ENCODE results near the gene MGLL. TPM values are rescaled to one million over a fixed set of nuclear protein-coding genes. Genes with fewer than 3 reads are reported as not detected.

MGLL gene
- total and polyA plus RNA-seq, 9 of the 15 experiments (the other 6 are each of a cell fraction or from before 2014, with no cell fraction given), result 0.12 to 0.32 (median 0.18) TPM; not detected in 6

DNA sequence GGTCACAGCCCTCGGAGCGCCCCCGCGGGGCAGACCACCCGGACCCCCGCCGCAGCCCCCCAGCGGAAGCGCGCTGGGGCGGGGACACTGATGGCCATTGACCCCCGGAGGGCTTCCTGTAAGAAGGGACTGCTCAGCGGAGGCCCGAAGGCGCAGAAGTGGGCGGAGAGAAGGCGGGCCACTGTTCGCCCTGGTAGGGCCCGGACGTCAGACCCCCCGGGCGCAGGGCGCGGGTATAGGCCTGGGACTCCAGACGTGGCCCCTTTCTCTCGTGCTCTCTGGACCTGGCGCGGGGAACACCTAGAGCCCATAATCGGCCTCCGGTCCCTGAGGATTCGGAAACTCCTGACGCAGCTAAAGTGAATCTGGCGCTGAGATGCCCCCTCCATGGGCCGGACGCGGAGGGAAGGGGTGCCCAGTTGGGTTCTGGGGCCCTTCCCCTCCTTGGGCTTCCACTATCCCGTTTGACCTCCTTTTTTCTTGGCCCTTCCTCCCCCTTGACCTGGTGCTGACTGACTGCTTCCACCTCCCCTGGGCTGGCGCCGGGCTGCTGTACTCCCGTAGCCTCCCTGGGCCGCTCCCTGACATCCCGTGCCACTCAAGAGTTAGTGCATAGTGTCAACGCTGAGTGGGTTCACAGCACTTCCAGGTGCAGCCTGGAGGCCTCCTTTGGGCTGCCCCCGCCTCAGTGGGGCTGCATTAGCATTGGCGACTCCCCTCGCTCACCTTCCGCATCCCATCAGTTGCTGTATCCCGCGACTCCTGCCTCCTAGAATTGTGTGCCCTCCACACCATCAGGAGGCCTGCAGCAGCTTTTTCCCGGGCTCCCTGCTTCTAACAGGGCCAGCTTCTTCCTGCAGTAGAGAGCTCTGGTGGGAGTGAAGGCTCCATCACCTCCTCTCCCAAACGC, 148.9 kb downstream of the MGLL start:
- in situ Hi-C loops (cut with MboI), result no loop called here
- no peaks in the 10 kb centered on the region for H3K27me3 ChIP-seq (ENCODE audit: control insufficient read depth in 2 of 2, insufficient read depth in 2 of 2, low read length in 2 of 2)
- H4K20me1 ChIP-seq (replicated peaks; ENCODE audit: control insufficient read depth, insufficient read depth, low read length), result 0 out of 2 replicates have a peak, but pooled peaks cover 4% of the 10 kb centered on the region
- H3K9me3 ChIP-seq (replicated peaks; ENCODE audit: control insufficient read depth, insufficient read depth, low read depth, low read length), result no peaks in the 10 kb centered on the region
- H3K4me3 ChIP-seq, result peak overlapping the region; percentile 69
- H3K9me1 ChIP-seq (ENCODE audit: control insufficient read depth, insufficient read depth, low read length), result no peaks in the 10 kb centered on the region
- H3K36me3 ChIP-seq (ENCODE audit: control insufficient read depth, insufficient read depth, low read length), result no peaks in the 10 kb centered on the region
- intact Hi-C loops (cut with micrococcal nuclease), result no loop called here
- ChIA-PET CTCF (ENCODE audit: low intra/inter-chr PET ratio) (no interaction called here), POLR2A (interaction anchor here (0.6 kb wide), 1 partner anchor 144 kb away, joined by 3 read pairs; no protein-coding TSS in a partner anchor)
- ATAC-seq, result peak; percentile 67
- H3K79me2 ChIP-seq (ENCODE audit: control insufficient read depth, insufficient read depth, low read length), result no peaks in the 10 kb centered on the region
- H3K9ac ChIP-seq (ENCODE audit: insufficient read depth in 1 of 2, low read depth in 2 of 2, low read length in 2 of 2), result peak overlapping the region; percentile 44 to 87; a peak in 3 of 4 replicates
- FAIRE-seq, result no peak
- H3K4me2 ChIP-seq (ENCODE audit: insufficient read depth, low read length), result peak overlapping the region; percentile 70
- peak; percentile 29 to 54 (median 45) for DNase-seq (ENCODE audit: extremely low read depth in 1 of 4, low spot score in 3 of 4)
- 35% methylated on average over 11 of the region's 51 CpGs for WGBS (ENCODE audit: insufficient coverage, low coverage, missing lambda C conversion rate)
- H3K4me1 ChIP-seq (replicated peaks in 1 of 2; ENCODE audit: control insufficient read depth in 2 of 2, insufficient read depth in 2 of 2, low read length in 2 of 2), result peaks cover 0 to 41% of the 10 kb centered on the region in 2 experiments; a peak in 2 of 5 replicates
- no TSS peak for BruUV-seq (replicated peaks)
- H3K27ac ChIP-seq (ENCODE audit: extremely low read depth, low read depth, low read length), result no peak overlapping the region
- H2AFZ ChIP-seq (ENCODE audit: low read depth, low read length), result peak overlapping the region; percentile 66; the same call in 1 of the 2 replicates
- TF ChIP-seq RBM39 (optimal IDR thresholded peaks at IDR 0.05; ENCODE audit: low read depth, low read length), result no peak
- TF ChIP-seq, protein P1, sequence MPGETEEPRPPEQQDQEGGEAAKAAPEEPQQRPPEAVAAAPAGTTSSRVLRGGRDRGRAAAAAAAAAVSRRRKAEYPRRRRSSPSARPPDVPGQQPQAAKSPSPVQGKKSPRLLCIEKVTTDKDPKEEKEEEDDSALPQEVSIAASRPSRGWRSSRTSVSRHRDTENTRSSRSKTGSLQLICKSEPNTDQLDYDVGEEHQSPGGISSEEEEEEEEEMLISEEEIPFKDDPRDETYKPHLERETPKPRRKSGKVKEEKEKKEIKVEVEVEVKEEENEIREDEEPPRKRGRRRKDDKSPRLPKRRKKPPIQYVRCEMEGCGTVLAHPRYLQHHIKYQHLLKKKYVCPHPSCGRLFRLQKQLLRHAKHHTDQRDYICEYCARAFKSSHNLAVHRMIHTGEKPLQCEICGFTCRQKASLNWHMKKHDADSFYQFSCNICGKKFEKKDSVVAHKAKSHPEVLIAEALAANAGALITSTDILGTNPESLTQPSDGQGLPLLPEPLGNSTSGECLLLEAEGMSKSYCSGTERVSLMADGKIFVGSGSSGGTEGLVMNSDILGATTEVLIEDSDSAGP (CRISPR knock-in tag; IDR thresholded peaks at IDR 0.05), result no peak
- TF ChIP-seq ZC3H4 (CRISPR knock-in tag; IDR thresholded peaks at IDR 0.05; ENCODE audit: borderline replicate concordance), result no peak
- no peak for TF ChIP-seq ZNF589 (CRISPR knock-in tag; IDR thresholded peaks at IDR 0.05; ENCODE audit: low read depth)
- TF ChIP-seq MAFK (IDR thresholded peaks at IDR 0.05; ENCODE audit: low read length), result no peak
- TF ChIP-seq ZNF436 (CRISPR knock-in tag; IDR thresholded peaks at IDR 0.05), result peak; percentile 65
- TF ChIP-seq DPF2 (IDR thresholded peaks at IDR 0.05), result no peak
- no peak for TF ChIP-seq ZBTB33 (CRISPR knock-in tag; IDR thresholded peaks at IDR 0.05)
- peak; percentile 89 for TF ChIP-seq RBM22 (IDR thresholded peaks at IDR 0.05; ENCODE audit: low read depth, low read length, poor library complexity, severe bottlenecking)
- no peak for TF ChIP-seq ZNF146 (CRISPR knock-in tag; IDR thresholded peaks at IDR 0.05; ENCODE audit: unreplicated experiment)
- TF ChIP-seq, protein P2, sequence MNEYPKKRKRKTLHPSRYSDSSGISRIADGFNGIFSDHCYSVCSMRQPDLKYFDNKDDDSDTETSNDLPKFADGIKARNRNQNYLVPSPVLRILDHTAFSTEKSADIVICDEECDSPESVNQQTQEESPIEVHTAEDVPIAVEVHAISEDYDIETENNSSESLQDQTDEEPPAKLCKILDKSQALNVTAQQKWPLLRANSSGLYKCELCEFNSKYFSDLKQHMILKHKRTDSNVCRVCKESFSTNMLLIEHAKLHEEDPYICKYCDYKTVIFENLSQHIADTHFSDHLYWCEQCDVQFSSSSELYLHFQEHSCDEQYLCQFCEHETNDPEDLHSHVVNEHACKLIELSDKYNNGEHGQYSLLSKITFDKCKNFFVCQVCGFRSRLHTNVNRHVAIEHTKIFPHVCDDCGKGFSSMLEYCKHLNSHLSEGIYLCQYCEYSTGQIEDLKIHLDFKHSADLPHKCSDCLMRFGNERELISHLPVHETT (CRISPR knock-in tag; conservative IDR thresholded peaks at IDR 0.05 in 1 of 2, IDR thresholded peaks at IDR 0.05 in 1 of 2), result no peak
- TF ChIP-seq TEAD4 (IDR thresholded peaks at IDR 0.05; ENCODE audit: low read length), result no peak
- no peak for TF ChIP-seq TEAD4 (CRISPR knock-in tag; IDR thresholded peaks at IDR 0.05; ENCODE audit: borderline replicate concordance)
- TF ChIP-seq ERF (CRISPR knock-in tag; IDR thresholded peaks at IDR 0.05), result 0 out of 2 replicates have a peak, but pooled peaks have one; percentile 71
- TF ChIP-seq ZNF75A (CRISPR knock-in tag; IDR thresholded peaks at IDR 0.05), result no peak
- TF ChIP-seq ARHGAP35 (IDR thresholded peaks at IDR 0.05; ENCODE audit: partially characterized antibody), result no peak
- TF ChIP-seq POLR2G (IDR thresholded peaks at IDR 0.05; ENCODE audit: low read depth, low read length), result peak; percentile 54
